Hepatocyte (in vitro differentiated cells): ENCODE measurements around the gene RGS5. TPM values are rescaled to one million over a fixed set of nuclear protein-coding genes. Genes with fewer than 3 reads are reported as not detected.

Source experiments
- DNase-seq: peaks from one replicate; pipeline ENCODE4 v3.0.0-alpha.2; 2016; ENCODE audit warnings: low spot score
- H2AFZ ChIP-seq: fragments of 200-600 bp; sonication (generic); 2 replicates; pipeline ENCODE4 v1.6.0; 2016; ENCODE audit warnings: antibody characterized with exemption, mild to moderate bottlenecking
- H3K27ac ChIP-seq: fragments of 200-600 bp; sonication (generic); 2 replicates; pipeline ENCODE4 v1.5.1; 2016; ENCODE audit warnings: mild to moderate bottlenecking
- H3K27me3 ChIP-seq: fragments of 200-600 bp; sonication (generic); 2 replicates; pipeline ENCODE4 v1.6.1; 2016
- H3K36me3 ChIP-seq: fragments of 200-600 bp; sonication (generic); replicated peaks from 2 replicates; pipeline ENCODE4 v1.5.1; 2016; ENCODE audit warnings: low read depth; ENCODE audit not compliant: insufficient read depth
- H3K4me1 ChIP-seq: fragments of 200-600 bp; sonication (generic); 2 replicates; pipeline ENCODE4 v1.5.1; 2016; ENCODE audit warnings: mild to moderate bottlenecking, moderate library complexity; ENCODE audit not compliant: insufficient read depth
- H3K4me2 ChIP-seq: fragments of 200-600 bp; sonication (generic); 2 replicates; pipeline ENCODE4 v1.6.0; 2016
- H3K4me3 ChIP-seq: fragments of 200-600 bp; sonication (generic); 2 replicates; pipeline ENCODE4 v1.5.1; 2016; ENCODE audit warnings: mild to moderate bottlenecking
- H3K79me2 ChIP-seq: fragments of 200-600 bp; sonication (generic); 2 replicates; pipeline ENCODE4 v1.6.0; 2017; ENCODE audit warnings: mild to moderate bottlenecking
- H3K9me2 ChIP-seq: fragments of 200-600 bp; sonication (generic); replicated peaks from 2 replicates; pipeline ENCODE4 v1.6.0; 2017; ENCODE audit warnings: mild to moderate bottlenecking; ENCODE audit not compliant: insufficient read depth
- H3K9me3 ChIP-seq: fragments of 200-600 bp; sonication (generic); 2 replicates; pipeline ENCODE4 v1.5.1; 2016; ENCODE audit warnings: low read depth, mild to moderate bottlenecking
- H4K20me1 ChIP-seq: fragments of 200-600 bp; sonication (generic); 2 replicates; pipeline ENCODE4 v1.6.0; 2016; ENCODE audit warnings: mild to moderate bottlenecking; ENCODE audit not compliant: insufficient read depth, poor library complexity, severe bottlenecking
- EZH2 ChIP-seq: fragments of 200-600 bp; sonication (generic); IDR thresholded peaks from 2 replicates; pipeline ENCODE4 v1.6.1; 2016; ENCODE audit warnings: antibody characterized with exemption, mild to moderate bottlenecking, borderline replicate concordance
- EZH2phosphoT487 ChIP-seq: fragments of 200-600 bp; sonication (generic); IDR thresholded peaks from one replicate; pipeline ENCODE4 v1.6.1; 2018; ENCODE audit warnings: antibody characterized with exemption, mild to moderate bottlenecking, low read depth, moderate library complexity; ENCODE audit not compliant: unreplicated experiment, severe bottlenecking
- WGBS: methylation state at CpG from one replicate; pipeline ENCODE4 v1.1.6; 2016; ENCODE audit warnings: low lambda C conversion rate; ENCODE audit errors: missing lambda C conversion rate; 5-methylcytosine and 5-hydroxymethylcytosine counted together
- polyA plus RNA-seq: library from polyadenylated mRNA; unstranded; fragments of >200 nt; fragmentation: Nextera tagmentation; extraction: Ambion mirVana; gene quantifications from 2 replicates; pipeline ENCODE4 v1.2.1, GENCODE V29; 2016
- total RNA-seq: library from RNA; depleted of rRNA; stranded (reverse); fragments of >200 nt; gene quantifications from 2 replicates; pipeline ENCODE4 v1.2.3, GENCODE V29; 2014
- TF ChIP-seq, protein P1 (sequence below): fragments of 200-600 bp; sonication (generic); IDR thresholded peaks from 2 replicates; pipeline ENCODE4 v1.5.1; 2016; ENCODE audit warnings: antibody characterized with exemption, mild to moderate bottlenecking; ENCODE audit not compliant: poor library complexity

Gene RGS5
- total and polyA plus RNA-seq, 2 experiments from 2014 or later, result 4.4 to 5.0 TPM

DNA sequence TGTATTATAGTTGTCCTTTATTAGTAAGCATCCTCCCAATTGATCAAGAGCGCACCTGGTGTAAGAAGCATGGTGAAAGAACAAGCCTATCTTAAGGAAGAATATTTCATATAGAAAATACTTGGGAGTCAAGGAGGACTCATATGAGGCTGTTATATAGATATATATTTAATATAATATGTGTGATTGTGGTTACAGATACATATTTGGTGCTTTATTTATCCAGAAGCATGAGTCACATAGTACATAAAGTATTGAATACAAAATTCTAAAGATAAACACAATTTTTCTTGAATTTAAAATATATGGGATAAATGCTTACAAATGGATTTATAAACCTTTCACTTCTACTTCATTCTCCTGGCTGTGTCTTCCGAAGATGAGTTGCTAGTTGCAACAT is 60.6 kb downstream of the RGS5 start:
- Histone ChIP-seq H3K79me2 (no peaks in the 10 kb centered on the region), H3K4me2 (no peak overlapping the region), H3K9me3 (no peaks in the 10 kb centered on the region), H3K27me3 (no peaks in the 10 kb centered on the region), H4K20me1 (no peaks in the 10 kb centered on the region), H3K36me3 (no peaks in the 10 kb centered on the region), H3K4me3 (no peak overlapping the region), H3K9me2 (no peaks in the 10 kb centered on the region), H2AFZ (no peak overlapping the region), H3K27ac (no peak overlapping the region), H3K4me1 (no peaks in the 10 kb centered on the region)
- TF ChIP-seq, protein P1, sequence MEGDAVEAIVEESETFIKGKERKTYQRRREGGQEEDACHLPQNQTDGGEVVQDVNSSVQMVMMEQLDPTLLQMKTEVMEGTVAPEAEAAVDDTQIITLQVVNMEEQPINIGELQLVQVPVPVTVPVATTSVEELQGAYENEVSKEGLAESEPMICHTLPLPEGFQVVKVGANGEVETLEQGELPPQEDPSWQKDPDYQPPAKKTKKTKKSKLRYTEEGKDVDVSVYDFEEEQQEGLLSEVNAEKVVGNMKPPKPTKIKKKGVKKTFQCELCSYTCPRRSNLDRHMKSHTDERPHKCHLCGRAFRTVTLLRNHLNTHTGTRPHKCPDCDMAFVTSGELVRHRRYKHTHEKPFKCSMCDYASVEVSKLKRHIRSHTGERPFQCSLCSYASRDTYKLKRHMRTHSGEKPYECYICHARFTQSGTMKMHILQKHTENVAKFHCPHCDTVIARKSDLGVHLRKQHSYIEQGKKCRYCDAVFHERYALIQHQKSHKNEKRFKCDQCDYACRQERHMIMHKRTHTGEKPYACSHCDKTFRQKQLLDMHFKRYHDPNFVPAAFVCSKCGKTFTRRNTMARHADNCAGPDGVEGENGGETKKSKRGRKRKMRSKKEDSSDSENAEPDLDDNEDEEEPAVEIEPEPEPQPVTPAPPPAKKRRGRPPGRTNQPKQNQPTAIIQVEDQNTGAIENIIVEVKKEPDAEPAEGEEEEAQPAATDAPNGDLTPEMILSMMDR, result no peak
- TF ChIP-seq EZH2 (no peak), EZH2phosphoT487 (no peak)
- no peak for DNase-seq
- 100% methylated on average over 2 of the region's 2 CpGs for WGBS

DNA sequence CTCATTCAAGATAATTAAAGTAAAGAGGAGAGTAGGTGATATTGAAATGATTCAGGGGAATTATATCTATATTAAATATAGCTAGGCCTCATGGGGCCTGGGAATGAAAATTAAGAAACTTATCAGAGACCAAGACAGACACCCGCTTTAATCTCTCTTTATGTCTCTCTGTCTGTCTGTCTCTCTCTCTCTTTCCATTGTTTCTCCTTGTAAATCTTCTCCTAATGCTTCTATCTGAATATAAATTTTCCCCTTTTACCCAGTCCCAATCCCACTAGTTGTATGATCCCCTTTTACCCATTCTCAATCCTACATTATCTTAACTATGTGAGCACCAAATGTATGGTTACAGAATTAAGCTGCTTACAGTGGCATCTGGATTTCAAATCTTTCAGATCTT is 61.2 kb downstream of the RGS5 start:
- H3K36me3 ChIP-seq, result no peaks in the 10 kb centered on the region
- no peaks in the 10 kb centered on the region for H3K9me3 ChIP-seq
- no peaks in the 10 kb centered on the region for H3K9me2 ChIP-seq
- no peaks in the 10 kb centered on the region for H3K27me3 ChIP-seq
- no peak overlapping the region for H3K4me2 ChIP-seq
- no peak for TF ChIP-seq EZH2
- no peak for TF ChIP-seq EZH2phosphoT487
- TF ChIP-seq, protein P1, result no peak
- no peak overlapping the region for H2AFZ ChIP-seq
- 79% methylated on average over 1 of the region's 1 CpG for WGBS
- no peaks in the 10 kb centered on the region for H3K79me2 ChIP-seq
- H3K27ac ChIP-seq, result no peak overlapping the region
- no peak overlapping the region for H3K4me3 ChIP-seq
- DNase-seq, result no peak
- no peaks in the 10 kb centered on the region for H4K20me1 ChIP-seq
- no peaks in the 10 kb centered on the region for H3K4me1 ChIP-seq

DNA sequence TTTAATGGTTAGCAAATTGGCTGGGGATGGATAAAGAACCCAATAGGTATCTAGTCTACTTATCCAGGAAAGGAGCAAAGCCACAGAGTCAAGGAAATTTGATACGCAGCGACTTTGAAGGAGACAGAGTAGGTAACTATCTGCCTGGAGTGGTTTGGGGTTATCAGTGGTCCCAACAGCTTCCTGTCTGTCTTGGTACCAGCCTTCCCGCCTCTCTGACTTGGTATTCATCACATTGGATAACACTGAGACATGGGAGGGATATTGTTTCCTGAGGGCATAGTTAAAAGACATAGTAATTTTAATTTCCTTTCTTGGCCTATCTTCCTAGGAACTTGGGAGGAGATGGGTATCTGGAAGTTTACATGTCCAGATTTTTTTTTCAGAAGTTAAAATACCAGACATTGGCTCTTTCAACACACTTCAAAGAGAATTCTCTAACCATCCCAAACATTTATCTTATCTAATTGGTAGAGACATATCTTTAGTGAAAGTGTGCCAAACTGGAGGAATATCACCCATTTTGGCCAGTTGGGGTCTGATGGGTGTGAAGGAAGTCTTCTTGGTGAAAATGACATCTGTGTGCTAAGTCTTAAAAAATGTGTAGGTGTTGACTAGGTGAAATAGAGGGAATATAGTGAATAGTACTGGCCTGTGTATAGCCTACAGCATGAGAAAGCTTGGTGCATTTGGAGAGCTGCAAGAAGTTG is 65.0 kb downstream of the RGS5 start:
- Histone ChIP-seq H3K9me3 (no peaks in the 10 kb centered on the region), H3K27me3 (no peaks in the 10 kb centered on the region), H4K20me1 (no peaks in the 10 kb centered on the region), H3K4me1 (no peaks in the 10 kb centered on the region), H3K4me3 (no peak overlapping the region), H3K79me2 (no peaks in the 10 kb centered on the region), H3K36me3 (no peaks in the 10 kb centered on the region), H3K9me2 (no peaks in the 10 kb centered on the region), H3K27ac (no peak overlapping the region), H3K4me2 (no peak overlapping the region), H2AFZ (no peak overlapping the region)
- TF ChIP-seq EZH2, result no peak
- TF ChIP-seq, protein P1, result no peak
- TF ChIP-seq EZH2phosphoT487, result no peak
- DNase-seq, result no peak
- whole genome bisulfite sequencing, result 60% methylated on average over 3 of the region's 3 CpGs
